ENCODE measurements around the gene PGLYRP2. TPM values are rescaled to one million over a fixed set of nuclear protein-coding genes. Genes with fewer than 3 reads are reported as not detected.

The PGLYRP2 gene
- total and polyA plus RNA-seq, 9 of the 15 experiments (the other 6 are each of a cell fraction or from before 2014, with no cell fraction given): not detected

GRCh38 chr19:15449620-15450527 lies 29.4 kb downstream of the PGLYRP2 start, which contains the start of gene WIZ (continued):
- peak; percentile 74; the same call in 1 of the 2 replicates for TF ChIP-seq EHMT2 (IDR thresholded peaks at IDR 0.05)
- no peak for TF ChIP-seq ZNF217 (CRISPR knock-in tag; IDR thresholded peaks at IDR 0.05)
- TF ChIP-seq ZNF347 (CRISPR knock-in tag; IDR thresholded peaks at IDR 0.05; ENCODE audit: low read depth): no peak
- TF ChIP-seq, protein P1, sequence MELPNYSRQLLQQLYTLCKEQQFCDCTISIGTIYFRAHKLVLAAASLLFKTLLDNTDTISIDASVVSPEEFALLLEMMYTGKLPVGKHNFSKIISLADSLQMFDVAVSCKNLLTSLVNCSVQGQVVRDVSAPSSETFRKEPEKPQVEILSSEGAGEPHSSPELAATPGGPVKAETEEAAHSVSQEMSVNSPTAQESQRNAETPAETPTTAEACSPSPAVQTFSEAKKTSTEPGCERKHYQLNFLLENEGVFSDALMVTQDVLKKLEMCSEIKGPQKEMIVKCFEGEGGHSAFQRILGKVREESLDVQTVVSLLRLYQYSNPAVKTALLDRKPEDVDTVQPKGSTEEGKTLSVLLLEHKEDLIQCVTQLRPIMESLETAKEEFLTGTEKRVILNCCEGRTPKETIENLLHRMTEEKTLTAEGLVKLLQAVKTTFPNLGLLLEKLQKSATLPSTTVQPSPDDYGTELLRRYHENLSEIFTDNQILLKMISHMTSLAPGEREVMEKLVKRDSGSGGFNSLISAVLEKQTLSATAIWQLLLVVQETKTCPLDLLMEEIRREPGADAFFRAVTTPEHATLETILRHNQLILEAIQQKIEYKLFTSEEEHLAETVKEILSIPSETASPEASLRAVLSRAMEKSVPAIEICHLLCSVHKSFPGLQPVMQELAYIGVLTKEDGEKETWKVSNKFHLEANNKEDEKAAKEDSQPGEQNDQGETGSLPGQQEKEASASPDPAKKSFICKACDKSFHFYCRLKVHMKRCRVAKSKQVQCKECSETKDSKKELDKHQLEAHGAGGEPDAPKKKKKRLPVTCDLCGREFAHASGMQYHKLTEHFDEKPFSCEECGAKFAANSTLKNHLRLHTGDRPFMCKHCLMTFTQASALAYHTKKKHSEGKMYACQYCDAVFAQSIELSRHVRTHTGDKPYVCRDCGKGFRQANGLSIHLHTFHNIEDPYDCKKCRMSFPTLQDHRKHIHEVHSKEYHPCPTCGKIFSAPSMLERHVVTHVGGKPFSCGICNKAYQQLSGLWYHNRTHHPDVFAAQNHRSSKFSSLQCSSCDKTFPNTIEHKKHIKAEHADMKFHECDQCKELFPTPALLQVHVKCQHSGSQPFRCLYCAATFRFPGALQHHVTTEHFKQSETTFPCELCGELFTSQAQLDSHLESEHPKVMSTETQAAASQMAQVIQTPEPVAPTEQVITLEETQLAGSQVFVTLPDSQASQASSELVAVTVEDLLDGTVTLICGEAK (IDR thresholded peaks at IDR 0.05): no peak
- TF ChIP-seq, protein P1 (CRISPR knock-in tag; IDR thresholded peaks at IDR 0.05): no peak
- no peak for TF ChIP-seq ZBTB8A (IDR thresholded peaks at IDR 0.05; ENCODE audit: partially characterized antibody)
- no peak for TF ChIP-seq HDAC2 (IDR thresholded peaks at IDR 0.05)
- no peak for TF ChIP-seq SNRNP70 (optimal IDR thresholded peaks at IDR 0.05; ENCODE audit: low read depth, low read length)
- peak; percentile 39 to 71; a peak in 3 of 4 replicates for TF ChIP-seq SIX5 (IDR thresholded peaks at IDR 0.05; ENCODE audit: borderline replicate concordance in 1 of 2, insufficient read depth in 1 of 2, low read depth in 1 of 2, low read length in 2 of 2)
- TF ChIP-seq ZNF740 (CRISPR knock-in tag; IDR thresholded peaks at IDR 0.05): peak; percentile 96
- peak in 1 of 2 experiments; percentile 100; a peak in 2 of 4 replicates for TF ChIP-seq ZNF740 (tag; IDR thresholded peaks at IDR 0.05)
- no peak for TF ChIP-seq SPI1 (IDR thresholded peaks at IDR 0.05; ENCODE audit: borderline replicate concordance, low read depth, low read length)
- TF ChIP-seq CBX8 (IDR thresholded peaks at IDR 0.05; ENCODE audit: borderline replicate concordance, extremely low read depth, low read depth, low read length, poor library complexity, severe bottlenecking): no peak
- TF ChIP-seq ZFP1 (CRISPR knock-in tag; IDR thresholded peaks at IDR 0.05): no peak
- TF ChIP-seq DACH1 (IDR thresholded peaks at IDR 0.05; ENCODE audit: partially characterized antibody): no peak
- no peak for TF ChIP-seq IRF9 (tag; IDR thresholded peaks at IDR 0.05)
